Endothelial cell (in vitro differentiated cells): ENCODE data around the gene ZER1. TPM values are rescaled to one million over a fixed set of nuclear protein-coding genes. Genes with fewer than 3 reads are reported as not detected.

Experiments
- DNase-seq: peaks from one replicate; pipeline ENCODE4 v3.0.0; 2021; ENCODE audit warnings: low spot score
- H3K27ac Mint-ChIP-seq: one replicate; pipeline ENCODE4 v1.8.0; 2021; ENCODE audit warnings: mixed read lengths, inconsistent platforms; ENCODE audit not compliant: unreplicated experiment
- H3K27me3 Mint-ChIP-seq: one replicate; pipeline ENCODE4 v1.8.0; 2021; ENCODE audit warnings: mild to moderate bottlenecking, moderate library complexity, mixed read lengths, inconsistent platforms; ENCODE audit not compliant: unreplicated experiment
- H3K36me3 Mint-ChIP-seq: one replicate; pipeline ENCODE4 v1.8.0; 2021; ENCODE audit warnings: mild to moderate bottlenecking, low read depth, mixed read lengths, inconsistent platforms; ENCODE audit not compliant: unreplicated experiment
- H3K4me1 Mint-ChIP-seq: one replicate; pipeline ENCODE4 v1.8.0; 2021; ENCODE audit warnings: mild to moderate bottlenecking, mixed read lengths, inconsistent platforms; ENCODE audit not compliant: unreplicated experiment
- H3K4me3 Mint-ChIP-seq: one replicate; pipeline ENCODE4 v1.8.0; 2021; ENCODE audit warnings: mild to moderate bottlenecking, mixed read lengths, inconsistent platforms; ENCODE audit not compliant: unreplicated experiment
- H3K9me3 Mint-ChIP-seq: one replicate; pipeline ENCODE4 v1.8.0; 2021; ENCODE audit warnings: mixed read lengths, inconsistent platforms; ENCODE audit not compliant: unreplicated experiment
- CTCF ChIP-seq: fragments of 200-600 bp; sonication (generic); IDR thresholded peaks from one replicate; pipeline ENCODE4 v1.5.0; 2021; ENCODE audit warnings: antibody characterized with exemption; ENCODE audit not compliant: unreplicated experiment
- total RNA-seq: library from RNA; stranded (reverse); fragmentation: NEBNext Ultra II Directional; extraction: Animal tissue kit (Norgen Biotek cat#: 25700); gene quantifications from one replicate; pipeline ENCODE4 v1.2.1, GENCODE V29; 2021; ENCODE audit not compliant: unreplicated experiment

The ZER1 gene
- total RNA-seq, 1 donor from 2014 or later, result 29.2 TPM

- Mint-ChIP-seq H3K4me3 (no peak overlapping the region), H3K27ac (no peak overlapping the region), H3K36me3 (no peaks in the 10 kb centered on the region), H3K27me3 (peaks cover 3% of the 10 kb centered on the region), H3K4me1 (peaks cover 3% of the 10 kb centered on the region), H3K9me3 (no peaks in the 10 kb centered on the region)
- DNase-seq, result no peak
- no peak for TF ChIP-seq CTCF
Measured at GRCh38 chr9:128750926-128751595, 20.7 kb downstream of the ZER1 start.

- Mint-ChIP-seq H3K4me3 (no peak overlapping the region), H3K27ac (no peak overlapping the region), H3K27me3 (peaks cover 4% of the 10 kb centered on the region), H3K36me3 (peaks cover 3% of the 10 kb centered on the region), H3K9me3 (no peaks in the 10 kb centered on the region), H3K4me1 (peaks cover 3% of the 10 kb centered on the region)
- no peak for TF ChIP-seq CTCF
- no peak for DNase-seq
Measured at GRCh38 chr9:128747241-128747640, 24.5 kb downstream of the ZER1 start.

- H3K4me3 Mint-ChIP-seq, result no peak overlapping the region
- H3K27ac Mint-ChIP-seq, result no peak overlapping the region
- peaks cover 7% of the 10 kb centered on the region for H3K27me3 Mint-ChIP-seq
- no peak for TF ChIP-seq CTCF
- DNase-seq, result no peak
- H3K4me1 Mint-ChIP-seq, result no peaks in the 10 kb centered on the region
- H3K9me3 Mint-ChIP-seq, result no peaks in the 10 kb centered on the region
- peaks cover 3% of the 10 kb centered on the region for H3K36me3 Mint-ChIP-seq
Measured at GRCh38 chr9:128743421-128743820, 28.3 kb downstream of the ZER1 start.

GRCh38 chr9:128742401-128742800 is 29.3 kb downstream of the ZER1 start:
- H3K36me3 Mint-ChIP-seq, result peaks cover 4% of the 10 kb centered on the region
- no peaks in the 10 kb centered on the region for H3K9me3 Mint-ChIP-seq
- H3K27me3 Mint-ChIP-seq, result peaks cover 7% of the 10 kb centered on the region
- TF ChIP-seq CTCF, result no peak
- no peak for DNase-seq
- H3K4me3 Mint-ChIP-seq, result no peak overlapping the region
- H3K27ac Mint-ChIP-seq, result no peak overlapping the region
- no peaks in the 10 kb centered on the region for H3K4me1 Mint-ChIP-seq

- Mint-ChIP-seq H3K27ac (no peak overlapping the region), H3K9me3 (no peaks in the 10 kb centered on the region), H3K27me3 (peaks cover 4% of the 10 kb centered on the region), H3K4me1 (no peaks in the 10 kb centered on the region), H3K4me3 (no peak overlapping the region), H3K36me3 (peaks cover 5% of the 10 kb centered on the region)
- no peak for DNase-seq
- TF ChIP-seq CTCF, result no peak
Measured at GRCh38 chr9:128735373-128735772, 36.4 kb downstream of the ZER1 start.
